Measurements from ENCODE around the gene FBXO10. TPM values are rescaled to one million over a fixed set of nuclear protein-coding genes. Genes with fewer than 3 reads are reported as not detected.

The FBXO10 gene
- total RNA-seq, 1 donor from 2014 or later: 9.5 TPM

DNA sequence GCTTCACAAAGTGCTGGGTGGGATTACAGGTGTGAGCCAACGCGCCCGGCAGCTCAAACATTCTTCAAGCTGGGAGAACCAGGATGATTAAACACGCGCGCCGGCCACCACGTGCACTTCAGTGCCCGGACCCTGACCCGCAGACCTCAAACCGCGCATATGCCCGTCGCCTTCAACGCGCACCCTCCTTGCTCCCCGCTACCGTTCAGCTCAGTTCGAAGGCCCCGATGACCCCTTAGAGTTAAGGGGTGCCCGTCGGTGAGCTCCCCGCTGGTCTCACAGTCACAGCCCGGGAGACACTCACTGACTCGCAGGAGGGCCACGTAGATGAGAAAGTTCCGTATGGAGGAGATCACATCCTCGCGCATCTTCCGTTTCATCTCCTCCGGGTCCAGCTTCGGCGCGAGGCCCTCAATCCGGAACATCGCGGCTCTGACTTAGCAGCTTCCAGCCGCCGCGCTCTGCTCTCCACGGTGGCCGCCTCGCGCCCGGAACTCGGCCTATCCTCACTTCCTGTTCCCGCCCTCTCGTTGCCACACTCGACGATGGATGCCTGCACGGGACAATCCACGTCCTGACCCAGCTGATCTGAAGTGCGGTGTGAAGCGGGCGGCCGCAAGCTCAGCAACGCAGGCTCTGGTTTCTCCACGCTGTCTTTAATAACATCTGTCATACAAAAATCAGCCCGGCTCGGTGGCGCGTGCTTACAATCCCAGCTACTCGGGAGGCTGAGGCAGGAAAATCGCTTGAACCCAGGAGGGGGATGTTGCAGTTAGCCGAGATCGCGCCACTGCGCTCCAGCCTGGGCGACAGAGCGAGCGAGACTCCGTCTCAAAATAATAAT is 16.1 kb upstream of the FBXO10 start, which contains the start of gene TOMM5:
Gene TOMM5 (minus strand): TSS at position 490 of the 844 bp plus-strand sequence. CDS start 65 bp downstream, at position 425.
- DNase-seq (ENCODE audit: low read depth, low spot score): peak; percentile 79

DNA sequence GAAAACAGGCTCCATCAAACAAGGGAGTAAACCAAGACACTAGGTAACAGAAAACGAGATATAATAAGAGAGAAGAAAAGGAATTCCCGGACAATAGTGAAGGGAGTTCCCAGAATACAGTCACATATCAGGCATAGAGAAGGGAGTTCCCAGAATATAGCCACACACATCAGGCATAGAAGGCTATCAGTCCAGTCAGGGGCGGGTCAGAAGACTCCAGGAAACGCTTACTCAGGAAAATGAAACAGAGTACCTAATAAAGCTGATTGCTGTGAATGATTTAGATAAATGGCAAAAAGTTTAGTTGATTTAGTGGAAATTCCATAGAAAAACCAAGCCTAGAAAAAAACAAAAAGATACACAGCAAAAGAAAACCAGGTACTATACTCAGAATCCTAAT is 11.3 kb upstream of the FBXO10 start:
- DNase-seq (ENCODE audit: low read depth, low spot score): no peak

DNA sequence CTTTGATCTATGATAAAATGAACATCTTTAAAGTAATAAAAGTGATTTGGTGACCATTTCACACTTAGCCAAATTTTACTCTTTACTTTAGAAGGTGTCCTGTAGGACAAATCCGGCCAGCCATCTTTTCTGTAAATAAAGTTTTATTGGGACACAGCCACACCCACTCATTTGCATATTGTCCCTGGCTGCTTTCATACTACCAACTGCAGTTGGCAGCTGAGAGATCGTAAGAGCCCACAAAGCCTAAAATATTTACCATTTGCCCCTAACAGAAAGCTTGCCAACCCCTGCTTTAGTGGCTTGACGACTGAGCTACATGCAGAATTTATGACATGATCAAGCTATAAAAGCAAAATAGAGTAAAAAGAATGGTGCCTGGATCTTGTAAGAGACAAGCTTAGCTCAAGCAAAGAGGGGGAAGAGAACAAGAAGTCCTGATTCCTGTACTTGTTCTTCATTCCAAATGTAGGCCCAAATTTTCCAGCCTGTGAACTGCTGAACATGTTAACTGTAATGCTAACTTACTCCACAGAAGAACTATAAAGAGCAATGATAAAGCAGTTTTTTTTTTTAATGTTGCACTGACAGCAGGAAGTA is 7.4 kb upstream of the FBXO10 start:
- no peak for DNase-seq (ENCODE audit: low read depth, low spot score)

DNA sequence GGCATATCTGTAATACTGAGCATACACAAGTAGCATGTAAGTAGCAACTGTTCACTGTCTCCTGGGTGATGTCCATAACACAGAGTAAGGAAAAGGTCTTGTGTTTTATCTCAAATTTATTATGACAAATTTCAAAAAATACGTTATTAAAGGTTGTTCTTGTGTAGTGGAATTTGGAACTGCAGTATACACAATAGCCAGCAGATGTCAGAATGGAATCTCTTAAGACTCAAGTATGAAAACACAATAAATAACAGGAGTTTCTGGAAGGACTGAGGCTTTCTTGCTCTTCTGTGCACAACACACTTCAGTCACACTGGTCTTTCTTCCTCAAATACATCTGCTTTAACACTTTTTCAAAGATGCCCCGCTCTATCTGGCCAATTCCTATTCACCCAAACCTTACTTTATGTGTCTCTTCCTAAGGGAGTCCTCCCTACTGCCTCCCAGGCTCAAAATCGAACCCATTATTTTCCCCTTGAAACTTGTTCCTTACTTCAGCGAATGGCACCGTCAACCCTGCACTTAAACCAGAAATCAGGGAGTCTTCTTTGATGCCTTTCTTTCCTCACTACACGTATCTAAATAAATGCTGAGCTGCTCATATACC is 6.5 kb upstream of the FBXO10 start:
- DNase-seq (ENCODE audit: low read depth, low spot score): peak; percentile 37

DNA sequence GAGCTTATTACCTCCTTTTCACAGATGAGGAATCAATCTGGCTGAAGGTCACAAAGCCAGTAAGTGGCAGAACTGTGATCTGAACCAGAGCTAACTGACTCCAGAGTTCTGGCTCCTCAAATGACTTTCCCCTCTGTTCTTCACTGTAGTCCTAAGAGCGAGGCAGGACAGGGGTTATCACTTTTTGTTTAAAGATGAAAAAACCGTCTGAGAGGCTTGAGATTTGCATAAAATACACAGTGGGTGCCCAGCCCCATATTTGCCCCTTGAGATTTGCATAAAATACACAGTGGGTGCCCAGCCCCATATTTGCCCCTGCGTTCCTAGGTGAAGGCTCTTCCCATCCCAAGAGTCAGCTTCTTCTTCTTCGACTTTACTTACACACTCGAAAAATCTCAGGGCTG is 667 bp downstream of the FBXO10 start:
- DNase-seq (ENCODE audit: low read depth, low spot score): no peak

DNA sequence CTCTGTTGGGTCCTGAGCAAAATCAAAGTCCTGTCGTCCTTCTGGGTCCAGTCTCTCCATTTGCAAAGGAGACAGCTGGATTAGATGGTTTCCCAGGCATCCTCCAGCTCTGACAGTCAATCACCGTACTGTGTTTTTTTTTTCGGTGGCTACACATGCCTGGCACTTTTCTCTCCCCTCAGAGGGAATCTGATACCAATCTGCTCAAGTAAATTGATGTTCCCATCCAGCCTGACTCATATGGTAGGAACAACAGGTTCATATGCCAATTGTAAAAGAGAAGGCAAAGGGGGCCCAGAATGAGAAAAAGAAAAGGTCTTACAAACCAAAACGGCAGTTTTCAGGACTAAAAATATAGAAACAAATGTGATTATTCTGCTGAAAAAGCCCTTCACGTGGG is 1.2 kb downstream of the FBXO10 start:
- no peak for DNase-seq (ENCODE audit: low read depth, low spot score)

DNA sequence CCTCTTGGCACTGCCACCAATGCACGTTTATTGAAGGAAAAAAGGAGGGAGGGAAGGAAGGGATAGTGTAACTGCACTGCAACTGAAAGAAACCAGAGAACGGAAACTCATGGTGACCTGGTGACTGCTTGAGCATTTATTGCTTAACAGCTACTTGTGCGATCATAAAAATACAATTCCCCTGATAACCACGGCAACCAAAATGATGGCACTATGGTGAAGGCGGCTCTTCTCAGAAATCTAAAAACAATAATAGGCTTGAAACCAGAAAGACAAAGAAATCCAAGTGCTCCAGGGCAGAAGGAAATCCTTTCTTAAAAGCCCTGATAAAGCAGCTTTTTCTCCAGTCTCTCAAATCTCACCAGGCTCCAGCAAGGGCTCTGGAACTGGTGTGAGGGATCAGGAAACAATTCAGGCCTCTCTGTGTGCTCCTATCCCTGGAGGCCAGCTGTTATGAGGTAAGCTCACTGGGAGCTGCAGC is 1.9 kb downstream of the FBXO10 start:
- no peak for DNase-seq (ENCODE audit: low read depth, low spot score)

DNA sequence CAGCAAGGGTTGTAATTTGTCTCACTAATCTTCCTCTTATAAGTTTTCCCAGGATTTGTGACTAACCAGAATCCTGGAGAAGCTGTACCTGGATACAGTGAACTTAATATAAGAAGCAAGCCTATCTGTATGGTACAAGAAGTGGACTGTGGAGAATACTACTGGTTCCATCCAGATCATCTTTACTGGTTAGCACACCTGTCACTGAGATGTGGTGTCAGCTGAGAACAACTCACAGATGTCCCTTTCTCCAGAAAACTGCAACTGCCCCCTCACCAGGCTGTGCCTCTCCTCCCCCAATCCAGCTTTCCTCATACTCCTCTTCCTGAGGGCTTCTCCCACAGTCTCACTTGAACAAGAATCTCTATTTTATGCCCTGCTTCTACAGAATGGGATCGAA is 4.9 kb downstream of the FBXO10 start:
- DNase-seq (ENCODE audit: low read depth, low spot score): no peak

DNA sequence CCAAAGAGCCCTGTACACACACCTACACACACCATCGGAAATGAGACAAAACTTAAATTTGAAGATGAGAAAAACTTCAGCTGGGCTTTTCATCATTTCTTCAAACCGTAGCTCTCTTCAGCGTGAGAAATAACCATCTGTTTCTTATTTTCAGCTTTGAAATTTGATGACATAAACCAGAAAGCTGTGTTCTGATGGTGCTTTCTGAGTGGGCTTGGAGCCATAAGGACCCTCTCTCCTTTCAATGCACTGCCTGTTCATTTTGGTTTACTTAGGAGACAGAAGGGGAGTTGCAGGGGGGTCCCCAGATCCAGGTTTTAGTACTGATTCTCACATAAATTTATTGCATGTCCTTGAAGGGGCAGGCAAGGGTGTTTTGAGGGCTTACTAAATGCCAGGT is 9.5 kb downstream of the FBXO10 start:
- no peak for DNase-seq (ENCODE audit: low read depth, low spot score)

DNA sequence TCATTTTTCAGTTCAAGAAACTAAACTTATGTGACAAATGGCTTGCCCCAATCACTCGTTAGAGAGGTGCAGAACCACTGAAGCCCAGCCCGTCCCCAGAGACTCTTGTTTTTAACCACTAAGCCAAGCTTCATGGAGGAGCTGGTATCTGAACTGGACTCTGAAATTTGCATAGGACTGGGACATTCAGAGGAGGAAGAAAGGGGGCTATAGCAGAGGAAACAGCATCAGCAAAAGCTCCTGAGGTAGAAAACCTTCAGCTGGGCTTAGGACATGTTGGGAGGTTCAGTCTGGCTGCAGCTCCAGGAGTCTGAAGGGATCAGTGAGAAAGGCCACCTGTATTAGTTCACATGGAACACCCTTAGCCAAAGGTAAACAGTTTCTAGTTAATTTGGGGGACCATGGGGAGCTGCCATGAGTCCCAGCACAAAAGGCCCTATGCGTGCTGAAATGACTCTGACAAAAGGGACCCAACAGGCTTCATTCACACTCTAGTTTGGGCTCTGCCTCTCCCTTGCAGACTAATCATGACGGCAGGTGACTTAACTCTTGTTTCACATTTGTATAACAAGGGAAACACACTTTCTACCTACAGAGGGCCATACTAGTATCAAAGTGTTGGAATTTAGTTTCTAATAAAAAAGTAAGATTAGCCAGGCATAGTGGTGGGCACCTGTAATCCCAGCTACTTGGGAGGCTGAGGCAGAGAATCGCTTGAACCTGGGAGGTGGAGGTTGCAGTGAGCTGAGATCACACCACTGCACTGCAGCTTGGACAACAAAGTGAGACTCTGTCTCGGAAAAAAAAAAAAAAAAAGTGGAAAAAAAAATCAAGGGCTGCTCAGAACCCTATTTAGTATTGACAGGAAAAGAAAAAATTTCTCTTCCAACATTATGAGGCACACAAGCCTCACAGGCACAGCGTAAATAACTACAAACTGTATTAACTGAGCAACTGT is 10.2 kb downstream of the FBXO10 start:
- no peak for DNase-seq (ENCODE audit: low read depth, low spot score)

DNA sequence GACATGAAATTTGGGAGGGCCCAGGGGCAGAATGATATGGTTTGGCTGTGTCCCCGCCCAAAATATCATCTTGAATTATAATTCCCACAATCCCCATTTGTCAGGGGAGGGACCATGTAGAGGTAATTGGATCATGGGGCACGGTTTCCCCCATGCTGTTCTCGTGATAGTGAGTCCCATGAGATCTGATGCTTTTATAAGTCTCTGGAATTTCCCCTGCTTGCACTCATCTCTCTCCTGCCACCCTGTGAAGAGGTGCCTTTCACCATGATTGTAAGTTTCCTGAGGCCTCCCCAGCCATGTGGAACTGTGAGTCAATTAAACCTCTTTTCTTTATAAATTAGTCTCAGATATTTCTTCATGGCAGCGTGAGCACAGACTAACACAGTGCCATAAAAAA is 11.3 kb downstream of the FBXO10 start:
- DNase-seq (ENCODE audit: low read depth, low spot score): no peak

DNA sequence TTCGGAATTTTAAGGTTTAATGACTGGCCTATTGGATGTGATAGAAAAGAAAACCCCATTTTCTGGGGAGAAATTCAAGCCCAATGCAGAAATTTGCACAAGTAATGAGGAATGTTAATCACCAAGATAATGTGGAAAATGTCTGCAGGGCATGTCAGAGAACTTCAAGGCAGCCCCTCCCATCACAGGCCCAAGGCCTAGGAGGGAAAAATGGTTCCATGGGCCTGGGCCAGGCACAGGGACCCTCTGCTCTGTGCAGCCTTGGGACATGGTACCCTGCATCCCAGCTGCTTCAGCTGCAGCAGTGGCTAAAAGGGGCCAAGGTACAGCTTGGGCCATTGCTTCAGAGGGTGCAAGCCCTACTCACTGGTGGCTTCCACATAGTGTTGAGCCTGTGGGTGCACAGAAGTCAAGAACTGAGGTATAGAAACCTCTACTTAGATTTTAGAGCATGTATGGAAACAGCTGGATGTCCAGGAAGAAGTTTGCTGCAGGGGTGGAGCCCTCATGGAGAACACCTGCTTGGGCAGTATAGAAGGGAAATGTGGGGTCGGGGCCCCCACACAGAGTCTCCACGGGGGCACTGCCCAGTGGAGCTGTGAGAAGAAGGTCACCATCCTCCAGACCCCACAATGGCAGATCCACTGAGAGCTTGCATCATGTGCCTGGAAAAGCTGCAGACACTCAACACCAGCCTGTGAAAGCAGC is 12.2 kb downstream of the FBXO10 start:
- DNase-seq (ENCODE audit: low read depth, low spot score): no peak

DNA sequence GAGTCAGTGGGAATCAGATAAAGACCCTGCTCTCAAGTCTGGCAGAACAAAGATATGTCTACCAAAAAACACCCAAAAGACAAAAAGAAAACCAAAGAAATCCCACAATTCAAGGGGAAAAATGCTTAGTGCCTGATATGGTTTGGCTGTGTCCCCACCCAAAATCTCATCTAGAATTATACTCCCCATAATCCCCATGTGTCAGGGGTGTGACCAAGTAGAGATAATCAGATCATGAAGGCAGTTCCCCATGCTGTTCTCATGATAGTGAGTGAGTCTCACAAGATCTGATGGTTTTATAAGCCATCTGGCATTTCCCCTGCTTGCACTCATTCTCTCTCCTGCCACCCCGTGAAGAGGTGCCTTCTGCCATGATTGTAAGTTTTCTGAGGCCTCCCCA is 13.4 kb downstream of the FBXO10 start:
- DNase-seq (ENCODE audit: low read depth, low spot score): no peak

DNA sequence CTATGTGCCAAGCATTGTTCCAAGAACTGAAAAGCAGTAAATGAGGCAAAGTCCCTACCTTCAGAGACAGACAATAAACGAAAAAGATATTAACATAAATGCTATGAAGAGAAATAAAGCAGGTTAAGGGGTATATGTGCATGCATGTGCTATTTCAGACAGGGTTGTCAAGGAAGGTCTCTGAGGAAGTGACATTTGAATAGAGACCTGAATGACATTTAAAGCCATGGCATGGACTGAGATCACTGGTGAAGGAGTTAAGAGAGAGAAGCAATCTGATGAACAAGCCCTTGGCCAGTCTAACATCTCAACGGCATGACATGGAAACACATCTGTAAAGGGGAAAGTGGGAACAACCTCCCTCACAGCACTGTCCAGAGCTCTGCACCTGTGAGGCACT is 14.5 kb downstream of the FBXO10 start:
- no peak for DNase-seq (ENCODE audit: low read depth, low spot score)

DNA sequence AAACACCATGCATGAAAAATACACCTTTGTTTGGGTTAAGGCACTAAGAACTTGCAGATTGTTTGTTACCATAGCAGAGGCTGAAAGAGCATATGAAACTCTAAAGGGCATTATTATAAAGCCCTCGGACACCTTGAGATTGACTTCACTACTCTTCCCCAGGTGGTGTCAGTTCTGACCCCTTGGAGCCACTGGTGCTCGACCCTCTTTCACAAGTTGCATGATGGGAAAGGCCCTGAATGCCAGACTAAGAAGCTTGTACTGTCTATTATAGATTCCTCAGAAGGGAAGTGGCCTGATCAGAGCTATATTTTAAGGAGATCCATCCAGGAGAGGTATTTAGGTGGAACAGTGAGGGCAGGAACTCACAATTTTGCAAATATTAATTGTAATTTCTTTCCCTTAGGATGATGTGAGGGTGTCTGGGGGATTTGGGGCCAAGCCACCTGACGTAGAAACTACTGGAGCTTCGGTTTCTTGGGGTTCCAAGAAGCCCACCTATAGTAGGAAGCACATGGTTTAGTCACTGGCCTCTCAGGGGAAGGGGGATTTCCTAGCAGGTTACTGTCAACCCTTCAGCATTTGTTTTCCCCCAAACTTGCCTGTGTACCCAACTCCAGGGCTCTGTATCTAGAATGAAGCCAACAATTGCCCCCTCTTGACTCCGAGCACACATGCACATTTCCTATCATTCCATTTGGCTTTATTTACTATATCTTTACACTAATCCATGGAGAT is 16.2 kb downstream of the FBXO10 start:
- DNase-seq (ENCODE audit: low read depth, low spot score): no peak

DNA sequence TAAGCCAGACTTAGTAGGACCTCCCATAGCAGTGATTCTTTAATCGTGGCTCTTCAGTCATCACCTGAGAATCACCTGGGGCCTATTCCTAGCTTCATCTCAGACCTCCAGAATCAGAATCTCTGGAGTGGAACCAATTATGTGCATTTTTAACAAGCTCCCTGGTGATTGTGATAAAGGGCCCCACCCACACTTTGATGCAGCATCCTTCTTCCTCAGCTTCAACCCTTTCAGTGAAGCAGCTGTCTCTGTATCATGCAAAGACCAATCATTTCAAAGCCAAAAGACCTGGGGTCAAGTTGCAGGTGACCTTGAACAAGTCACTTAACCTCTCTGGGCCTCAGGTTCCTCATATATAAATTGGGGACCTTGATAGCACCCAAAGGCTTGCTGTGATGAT is 17.1 kb downstream of the FBXO10 start:
- DNase-seq (ENCODE audit: low read depth, low spot score): no peak

DNA sequence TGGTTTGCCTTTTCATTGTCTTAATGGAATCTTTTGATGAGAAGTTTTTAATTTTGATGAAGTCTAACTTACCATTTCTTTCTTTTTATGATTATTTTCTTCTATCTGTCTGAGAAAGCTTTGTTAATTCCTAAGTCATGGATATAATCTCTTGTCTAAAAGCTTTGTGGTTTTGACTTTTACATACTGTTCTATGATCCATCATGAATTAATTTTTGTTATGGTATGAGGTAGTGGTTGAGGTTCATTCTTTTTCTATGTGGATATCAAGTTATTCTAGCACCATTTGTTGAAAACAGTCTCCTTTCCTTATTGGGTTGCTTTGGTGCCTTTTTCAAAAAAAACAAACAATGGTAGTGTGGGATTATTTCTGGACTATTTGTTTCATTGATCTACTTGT is 20.4 kb downstream of the FBXO10 start:
- DNase-seq (ENCODE audit: low read depth, low spot score): no peak

DNA sequence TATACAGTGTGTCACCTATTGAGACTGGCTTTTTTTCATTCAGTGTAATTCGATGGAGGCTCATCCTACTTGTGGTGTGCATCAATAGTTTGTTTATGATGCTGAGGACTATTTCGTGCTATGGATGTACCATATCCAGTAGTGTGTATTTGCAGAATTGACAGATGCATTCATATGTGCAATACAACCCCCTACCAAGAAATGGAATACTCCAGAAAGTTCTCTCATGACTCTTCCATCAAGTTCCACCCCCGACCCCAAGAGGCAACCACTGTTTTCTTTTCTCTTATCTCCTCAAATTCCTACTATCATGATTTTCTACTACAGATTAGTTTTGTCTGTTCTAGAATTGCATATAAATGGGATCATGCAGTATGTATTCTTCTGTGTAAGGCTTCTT is 21.9 kb downstream of the FBXO10 start:
- DNase-seq (ENCODE audit: low read depth, low spot score): no peak

DNA sequence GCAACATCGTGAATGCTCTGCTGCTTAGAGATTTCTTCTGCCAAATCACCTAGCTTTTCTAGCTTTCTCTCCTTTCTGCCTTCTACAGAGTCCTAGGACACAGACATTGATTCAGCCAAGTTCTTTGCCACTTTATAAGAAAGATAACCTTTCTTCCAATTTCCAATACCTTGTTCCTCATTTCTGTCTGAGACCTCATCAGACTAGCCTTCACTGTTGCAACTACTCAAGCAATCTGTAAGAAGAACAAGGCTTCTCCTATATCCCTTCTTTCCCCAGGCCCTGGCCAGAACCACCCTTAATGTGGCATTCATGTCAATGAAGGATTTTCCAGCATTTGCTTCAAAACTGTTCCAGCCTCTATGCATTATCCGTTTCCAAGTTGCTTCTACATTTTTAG is 24.3 kb downstream of the FBXO10 start:
- no peak for DNase-seq (ENCODE audit: low read depth, low spot score)

DNA sequence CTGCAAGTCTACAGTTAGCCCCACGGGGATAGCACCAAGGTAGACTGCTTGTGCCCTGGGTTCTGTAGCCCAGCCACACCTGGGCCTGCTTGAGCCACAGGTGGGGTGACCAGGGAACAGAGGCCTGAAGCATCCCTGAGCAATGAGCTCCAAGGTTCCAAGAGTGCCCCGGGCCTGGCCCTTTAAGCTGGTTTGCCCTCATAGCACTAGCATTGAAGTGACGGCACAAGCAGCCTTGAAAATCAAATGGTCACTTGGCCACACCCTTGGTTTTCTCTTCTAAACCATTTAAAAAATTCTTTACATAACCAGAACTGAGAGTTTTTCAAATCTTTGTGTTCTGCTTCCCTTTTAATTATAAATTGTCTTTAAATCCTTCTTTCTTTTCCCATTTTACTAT is 24.7 kb downstream of the FBXO10 start:
- DNase-seq (ENCODE audit: low read depth, low spot score): no peak
